ENCODE measurements around the gene SEMA3D.
"Not testable (repeated sequence)": the region's sequence is repeated elsewhere in the genome, so short reads cannot be mapped to it uniquely, and the experiment has no call there.

Gene SEMA3D

DNA sequence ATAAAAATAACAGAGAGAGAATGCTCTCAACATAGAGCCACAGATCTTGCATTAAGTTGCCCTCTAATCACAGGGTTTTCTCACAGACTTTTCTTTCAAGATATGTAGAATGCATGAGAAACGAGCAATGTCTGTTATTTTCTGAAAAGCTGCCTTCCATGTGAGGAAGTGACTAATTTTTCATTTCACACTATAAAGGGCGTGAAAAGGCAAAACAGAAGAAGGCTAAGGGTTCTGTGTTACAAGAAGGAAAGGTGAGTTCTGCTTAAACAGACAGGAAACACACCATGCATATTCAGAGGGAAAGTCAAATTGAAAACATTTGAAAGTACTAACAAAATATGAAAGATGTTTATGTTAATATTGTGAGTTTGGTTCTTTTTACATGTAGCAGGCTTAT lies 189.2 kb downstream of the SEMA3D start:
- no peak overlapping the region for H3K4me3 ChIP-seq (replicated peaks; ENCODE audit: low read depth, low read length)
- TF ChIP-seq, protein P1, sequence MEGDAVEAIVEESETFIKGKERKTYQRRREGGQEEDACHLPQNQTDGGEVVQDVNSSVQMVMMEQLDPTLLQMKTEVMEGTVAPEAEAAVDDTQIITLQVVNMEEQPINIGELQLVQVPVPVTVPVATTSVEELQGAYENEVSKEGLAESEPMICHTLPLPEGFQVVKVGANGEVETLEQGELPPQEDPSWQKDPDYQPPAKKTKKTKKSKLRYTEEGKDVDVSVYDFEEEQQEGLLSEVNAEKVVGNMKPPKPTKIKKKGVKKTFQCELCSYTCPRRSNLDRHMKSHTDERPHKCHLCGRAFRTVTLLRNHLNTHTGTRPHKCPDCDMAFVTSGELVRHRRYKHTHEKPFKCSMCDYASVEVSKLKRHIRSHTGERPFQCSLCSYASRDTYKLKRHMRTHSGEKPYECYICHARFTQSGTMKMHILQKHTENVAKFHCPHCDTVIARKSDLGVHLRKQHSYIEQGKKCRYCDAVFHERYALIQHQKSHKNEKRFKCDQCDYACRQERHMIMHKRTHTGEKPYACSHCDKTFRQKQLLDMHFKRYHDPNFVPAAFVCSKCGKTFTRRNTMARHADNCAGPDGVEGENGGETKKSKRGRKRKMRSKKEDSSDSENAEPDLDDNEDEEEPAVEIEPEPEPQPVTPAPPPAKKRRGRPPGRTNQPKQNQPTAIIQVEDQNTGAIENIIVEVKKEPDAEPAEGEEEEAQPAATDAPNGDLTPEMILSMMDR (IDR thresholded peaks at IDR 0.05; ENCODE audit: low read depth, low read length, missing control alignments): no peak
- no peak for DNase-seq (ENCODE audit: extremely low read depth, low read depth)

DNA sequence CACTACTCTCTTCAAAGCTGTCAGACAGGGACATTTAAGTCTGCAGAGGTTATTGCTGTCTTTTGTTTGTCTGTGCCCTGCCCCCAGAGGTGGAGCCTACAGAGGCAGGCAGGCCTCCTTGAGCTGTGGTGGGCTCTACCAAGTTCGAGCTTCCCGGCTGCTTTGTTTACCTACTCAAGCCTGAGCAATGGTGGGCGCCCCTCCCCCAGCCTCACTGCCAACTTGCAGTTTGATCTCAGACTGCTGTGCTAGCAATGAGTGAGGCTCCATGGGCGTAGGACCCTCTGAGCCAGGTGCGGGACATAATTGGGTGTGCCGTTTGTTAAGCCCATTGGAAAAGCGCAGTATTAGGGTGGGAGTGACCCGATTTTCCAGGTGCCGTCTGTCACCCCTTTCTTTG lies 193.9 kb downstream of the SEMA3D start:
- not testable (repeated sequence) for DNase-seq (ENCODE audit: extremely low read depth, low read depth); H3K4me3 ChIP-seq (replicated peaks; ENCODE audit: low read depth, low read length)

DNA sequence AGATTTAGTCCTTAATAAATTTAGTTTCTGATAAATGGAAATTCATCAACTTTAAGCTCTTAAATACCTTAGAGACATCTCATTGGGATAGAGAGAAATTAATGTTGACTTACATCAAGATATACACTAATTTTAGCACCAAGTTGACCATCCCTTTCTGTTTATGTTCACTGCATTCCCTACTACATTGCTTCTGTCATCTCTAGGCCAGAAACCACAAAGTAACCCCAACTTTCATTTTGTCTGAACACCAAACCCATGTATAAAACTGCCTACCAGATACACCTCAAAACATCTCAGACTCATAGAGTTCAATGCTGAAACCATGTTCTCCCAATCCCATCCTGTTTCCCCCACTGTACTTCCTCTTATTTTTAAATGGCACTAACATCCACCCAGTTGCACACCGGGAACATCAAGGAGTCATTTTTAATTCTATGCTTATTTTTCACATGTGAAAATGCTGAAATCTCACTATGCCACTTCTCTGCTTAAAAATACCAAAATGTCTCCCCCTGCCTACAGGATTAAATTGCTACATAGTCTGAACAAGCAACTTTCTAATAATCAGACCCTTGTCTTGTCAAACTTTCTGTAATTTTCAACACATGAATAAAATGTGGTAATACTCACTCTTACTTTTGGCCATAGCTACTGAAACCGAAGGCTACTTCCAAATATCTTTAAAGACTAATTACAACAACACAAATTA lies 201.6 kb downstream of the SEMA3D start:
- no peak overlapping the region for H3K4me3 ChIP-seq (replicated peaks; ENCODE audit: low read depth, low read length)
- no peak for DNase-seq (ENCODE audit: extremely low read depth, low read depth)
- TF ChIP-seq, protein P1 (IDR thresholded peaks at IDR 0.05; ENCODE audit: low read depth, low read length, missing control alignments): no peak

GRCh38 chr7:84982199-84982598 lies 204.7 kb downstream of the SEMA3D start:
- H3K4me3 ChIP-seq (replicated peaks; ENCODE audit: low read depth, low read length): no peak overlapping the region
- TF ChIP-seq, protein P1 (IDR thresholded peaks at IDR 0.05; ENCODE audit: low read depth, low read length, missing control alignments): no peak
- no peak for DNase-seq (ENCODE audit: extremely low read depth, low read depth)

GRCh38 chr7:84981055-84981976 lies 205.5 kb downstream of the SEMA3D start:
- no peak overlapping the region for H3K4me3 ChIP-seq (replicated peaks; ENCODE audit: low read depth, low read length)
- TF ChIP-seq, protein P1 (IDR thresholded peaks at IDR 0.05; ENCODE audit: low read depth, low read length, missing control alignments): no peak
- DNase-seq (ENCODE audit: extremely low read depth, low read depth): no peak

- DNase-seq (ENCODE audit: extremely low read depth, low read depth): no peak
- H3K4me3 ChIP-seq (replicated peaks; ENCODE audit: low read depth, low read length): no peak overlapping the region
- TF ChIP-seq, protein P1 (IDR thresholded peaks at IDR 0.05; ENCODE audit: low read depth, low read length, missing control alignments): no peak
These were observed 211.2 kb downstream of the SEMA3D start for GRCh38 chr7:84975586-84976185.

DNA sequence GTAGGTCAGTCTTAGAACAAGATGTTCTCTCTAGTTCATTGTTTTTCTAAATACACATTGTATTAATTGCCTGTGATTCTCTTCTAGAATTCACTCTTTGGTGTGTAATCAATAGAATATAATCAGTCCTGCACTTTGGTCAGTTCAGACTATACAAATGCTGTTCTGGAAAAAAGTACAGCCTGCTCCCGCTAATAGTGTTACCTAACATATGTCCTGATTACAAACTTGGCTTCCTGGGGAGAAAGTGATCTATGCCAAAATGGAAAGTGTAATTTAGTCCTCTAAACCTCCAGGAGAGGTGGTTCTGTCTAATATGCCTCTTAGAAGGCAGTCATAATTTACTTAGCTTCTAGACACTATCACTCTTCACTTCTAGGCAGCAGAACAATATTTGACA lies 215.5 kb downstream of the SEMA3D start:
- H3K4me3 ChIP-seq (replicated peaks; ENCODE audit: low read depth, low read length): no peak overlapping the region
- DNase-seq (ENCODE audit: extremely low read depth, low read depth): no peak
- TF ChIP-seq, protein P1 (IDR thresholded peaks at IDR 0.05; ENCODE audit: low read depth, low read length, missing control alignments): no peak

Data from HFF-Myc (cell line).